HG03521 (cell line): ENCODE results near the gene CFAP46.
"Not testable (repeated sequence)": the region's sequence is repeated elsewhere in the genome, so short reads cannot be mapped to it uniquely, and the experiment has no call there.

Experiments used
- ATAC-seq: cut with Tn5 transposase; IDR thresholded peaks from one replicate; pipeline ENCODE4 v1.9.1; 2021; ENCODE audit warnings: mild to moderate bottlenecking, moderate library complexity; ENCODE audit not compliant: unreplicated experiment

CFAP46 gene

DNA sequence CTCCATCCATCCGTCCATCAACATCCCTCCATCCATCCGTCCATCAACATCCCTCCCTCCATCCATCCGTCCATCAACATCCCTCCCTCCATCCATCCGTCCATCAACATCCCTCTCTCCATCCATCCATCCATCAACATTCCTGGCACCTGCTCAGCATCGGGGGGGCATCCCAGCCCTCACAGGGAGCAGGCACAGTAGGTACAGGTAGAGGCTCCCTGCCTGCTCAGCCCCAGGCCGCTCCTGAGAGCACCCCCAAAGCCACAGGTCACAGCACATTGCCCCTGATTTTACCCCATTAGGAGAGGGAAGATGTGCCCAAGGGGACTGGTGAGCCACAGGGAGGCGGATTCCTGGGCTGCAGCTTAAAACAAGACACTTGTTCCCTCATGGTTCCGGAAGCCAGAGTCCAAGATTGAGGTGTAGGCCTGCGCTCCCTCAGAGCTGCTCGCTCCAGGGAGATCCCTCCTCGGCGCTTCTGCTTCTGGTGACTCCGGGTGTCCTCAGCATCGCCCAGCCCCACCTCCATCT, 21.1 kb upstream of the CFAP46 start:
- ATAC-seq = no peak

DNA sequence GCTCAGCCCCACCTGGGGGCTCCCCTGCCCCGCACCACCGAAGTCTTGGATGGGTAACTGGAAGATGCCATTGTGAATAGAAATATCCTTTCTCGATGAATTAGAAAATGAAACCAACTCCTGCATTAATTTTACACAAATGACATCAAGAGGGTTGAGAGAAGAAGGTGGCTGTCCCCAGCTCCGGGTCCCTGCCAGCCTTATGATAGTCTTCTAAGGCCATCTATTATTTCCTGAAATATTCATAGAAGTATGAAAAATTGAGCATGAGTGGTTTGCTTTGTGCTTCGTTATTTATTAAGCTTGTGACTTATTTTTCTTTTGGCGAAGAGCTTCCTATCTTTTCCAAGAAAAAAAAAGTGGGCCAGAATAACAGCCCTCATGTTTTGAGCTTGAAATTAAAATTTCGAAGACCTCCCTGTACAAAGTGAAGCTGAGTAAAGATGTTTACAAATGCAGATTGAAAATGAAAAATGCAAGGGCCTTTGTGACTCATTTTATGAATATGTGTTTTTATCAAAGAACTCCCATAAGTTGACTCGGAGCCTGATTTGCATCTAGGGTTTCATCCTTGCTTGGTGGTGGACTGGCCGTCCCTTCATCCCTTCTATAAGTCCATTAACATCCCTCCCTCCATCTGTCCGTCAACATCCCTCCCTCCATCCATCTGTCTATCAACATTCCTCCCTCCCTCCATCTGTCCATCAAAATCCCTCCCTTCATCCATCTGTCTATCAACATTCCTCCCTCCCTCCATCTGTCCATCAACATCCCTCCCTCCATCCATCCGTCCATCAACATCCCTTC, 20.5 kb upstream of the CFAP46 start:
- no peak for ATAC-seq

DNA sequence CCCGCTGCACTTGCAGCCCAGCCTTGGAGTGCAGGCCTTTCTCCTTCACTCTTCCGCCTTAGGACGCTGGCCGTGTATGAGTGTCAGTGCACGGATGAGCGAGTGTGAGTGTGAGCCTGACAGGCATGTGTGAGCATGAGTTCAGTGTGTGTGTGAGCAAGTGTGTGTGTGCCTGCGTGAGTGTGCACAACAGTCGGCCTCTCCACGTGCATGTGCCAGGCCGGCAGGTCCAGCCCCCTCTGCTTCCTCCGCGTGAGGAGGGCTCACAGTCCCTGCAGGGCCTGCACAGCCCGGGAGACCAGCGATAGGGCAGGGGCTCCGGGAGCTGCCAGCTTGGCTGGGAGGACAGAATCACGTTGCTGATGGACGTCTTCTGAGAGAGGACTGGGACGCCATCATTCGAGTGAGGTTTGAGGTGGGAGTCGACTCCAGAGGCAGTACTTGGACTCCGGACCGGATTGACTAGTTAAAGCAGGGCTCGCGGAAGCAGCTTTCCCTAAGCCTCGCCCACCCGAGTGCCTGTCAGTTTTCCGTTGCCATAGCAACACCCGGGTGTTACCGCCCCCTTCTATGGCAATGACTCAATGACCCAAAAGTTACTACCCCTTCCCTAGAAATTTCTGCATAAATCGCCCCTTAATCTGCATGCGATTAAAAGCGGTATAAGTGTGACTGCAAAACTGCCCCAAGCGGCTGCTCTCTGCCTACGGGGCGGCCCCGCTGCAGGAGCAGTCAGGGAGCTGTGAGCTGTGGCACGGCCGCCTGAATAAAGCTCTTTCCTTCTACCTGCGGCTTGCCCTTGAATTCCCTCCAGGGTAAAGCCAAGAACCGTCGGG, 19.6 kb upstream of the CFAP46 start:
- no peak for ATAC-seq

DNA sequence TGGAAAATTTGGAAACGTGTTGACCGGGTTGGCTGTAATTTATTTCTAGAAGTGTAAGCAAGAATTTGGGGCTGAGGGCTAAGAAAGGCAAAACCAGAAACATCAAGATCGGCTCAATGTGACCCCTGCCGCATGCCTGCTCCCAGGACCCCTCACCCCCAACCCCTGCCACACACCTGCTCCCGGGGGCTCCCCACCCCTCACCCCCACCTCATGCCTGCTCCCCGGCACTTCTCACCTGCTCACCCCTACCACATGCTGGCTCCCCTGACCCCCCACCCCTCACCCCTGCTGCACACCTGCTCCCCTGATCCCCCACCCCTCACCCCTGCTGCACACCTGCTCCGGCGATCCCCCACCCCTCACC, 19.0 kb upstream of the CFAP46 start:
- ATAC-seq = no peak

DNA sequence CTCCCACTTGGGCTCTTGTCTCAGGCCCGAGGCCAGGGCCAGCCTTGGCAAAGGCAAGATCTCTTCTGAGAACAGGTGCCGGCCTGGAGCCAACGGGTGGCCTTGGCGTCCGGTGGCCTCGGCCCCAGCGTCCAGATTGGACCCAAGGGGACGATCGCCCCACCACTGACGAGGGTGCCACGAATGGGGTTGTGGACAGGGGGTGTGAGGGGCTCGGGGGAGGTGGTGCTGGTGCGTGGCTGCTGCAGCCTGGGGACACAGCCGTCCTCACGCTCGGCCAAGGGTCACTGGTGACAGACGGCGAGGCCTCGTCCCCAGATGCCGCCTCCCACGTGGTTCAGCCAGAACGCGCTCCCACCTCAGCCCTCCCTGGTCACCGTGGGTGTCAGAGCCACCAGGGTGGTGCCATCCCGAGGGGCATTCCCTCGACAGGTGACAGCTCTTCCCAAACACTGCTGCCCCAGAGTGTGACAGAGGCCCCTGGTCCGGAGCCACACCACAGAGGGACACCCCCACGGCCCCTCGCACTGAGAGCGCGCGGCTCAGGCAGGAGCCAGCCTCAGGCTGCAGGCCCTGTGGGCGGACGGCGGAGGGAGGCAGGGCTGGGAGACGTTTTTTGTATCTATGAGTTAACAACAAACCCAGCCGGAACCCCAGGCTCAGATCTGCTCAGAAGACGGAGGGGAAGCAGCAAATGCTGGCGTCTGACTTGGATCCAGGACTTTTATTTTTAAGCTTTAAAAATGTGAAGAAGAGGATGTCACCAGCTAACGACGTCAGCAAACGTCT, 18.5 kb upstream of the CFAP46 start:
- no peak for ATAC-seq

DNA sequence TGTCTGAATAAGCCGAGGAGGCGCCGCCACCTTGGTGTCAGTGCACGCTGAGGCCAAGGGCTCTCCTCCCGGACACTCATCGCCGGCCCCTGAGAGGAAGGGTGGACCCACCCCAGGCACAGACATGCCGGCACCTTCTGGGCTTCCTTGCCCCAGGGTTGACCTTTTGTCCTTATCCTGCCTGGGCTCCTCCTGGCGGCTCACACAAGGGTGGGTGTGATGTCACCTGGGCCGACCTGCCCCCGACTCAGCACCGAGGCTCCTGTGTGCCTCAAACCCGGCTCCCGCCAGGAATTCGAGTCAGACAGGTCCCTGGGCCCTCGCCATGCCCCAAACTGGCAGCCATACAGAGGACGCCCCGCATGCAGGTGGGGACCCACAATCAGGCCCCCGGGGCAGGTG, 17.7 kb upstream of the CFAP46 start:
- no peak for ATAC-seq

DNA sequence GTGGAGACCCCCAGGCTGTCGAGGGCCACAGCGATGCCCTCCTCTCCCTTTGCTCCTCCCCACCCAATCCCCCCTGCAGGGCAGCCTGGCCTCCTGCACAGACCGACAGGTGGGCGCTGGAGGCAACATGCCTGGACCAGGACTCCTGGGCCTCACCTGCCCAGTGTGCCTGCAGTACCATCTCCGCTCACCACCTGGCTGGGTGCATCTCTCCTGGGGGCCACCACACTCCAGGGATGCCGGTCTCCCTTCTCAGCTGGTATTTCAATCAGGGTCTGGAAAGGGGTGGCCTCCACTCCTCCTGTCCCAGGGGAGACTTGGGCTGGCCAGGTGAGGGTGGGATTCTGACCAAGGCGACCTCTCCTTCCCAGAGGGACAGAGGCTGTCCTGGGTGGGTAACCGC, 17.2 kb upstream of the CFAP46 start:
- no peak for ATAC-seq

DNA sequence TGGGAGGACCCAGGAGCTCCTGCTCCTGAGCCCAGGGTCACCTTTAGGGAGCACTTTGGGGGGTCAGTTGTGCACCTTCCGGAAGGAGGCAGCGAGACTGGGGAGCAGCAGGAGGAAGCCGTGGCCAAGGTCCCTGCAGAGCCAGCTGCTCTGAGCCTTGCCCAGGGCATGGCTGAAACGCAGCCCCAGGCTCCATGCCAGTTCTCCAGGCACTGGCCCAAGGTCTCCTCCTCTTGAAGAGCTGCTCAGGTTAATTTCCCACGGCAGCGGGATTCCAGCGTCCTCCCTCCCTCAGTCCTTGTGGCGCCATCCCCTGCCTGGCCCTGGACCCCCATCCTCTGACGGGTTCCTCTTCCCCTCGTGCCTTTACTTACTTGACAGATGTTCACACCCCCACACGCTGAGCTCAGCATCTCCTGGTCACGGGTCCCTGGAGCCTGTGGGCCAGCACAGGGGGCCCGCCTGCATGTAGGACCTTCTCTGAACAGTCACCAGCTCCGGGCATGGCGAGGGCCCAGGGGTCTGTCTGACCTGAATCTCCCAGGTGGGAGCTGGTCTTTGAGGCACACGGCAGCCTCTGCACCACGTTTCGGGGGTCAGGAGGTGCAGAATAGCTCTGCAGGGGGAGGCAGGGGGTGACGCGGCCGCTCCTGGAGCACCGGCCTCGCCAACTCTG, 16.7 kb upstream of the CFAP46 start:
- no peak for ATAC-seq

DNA sequence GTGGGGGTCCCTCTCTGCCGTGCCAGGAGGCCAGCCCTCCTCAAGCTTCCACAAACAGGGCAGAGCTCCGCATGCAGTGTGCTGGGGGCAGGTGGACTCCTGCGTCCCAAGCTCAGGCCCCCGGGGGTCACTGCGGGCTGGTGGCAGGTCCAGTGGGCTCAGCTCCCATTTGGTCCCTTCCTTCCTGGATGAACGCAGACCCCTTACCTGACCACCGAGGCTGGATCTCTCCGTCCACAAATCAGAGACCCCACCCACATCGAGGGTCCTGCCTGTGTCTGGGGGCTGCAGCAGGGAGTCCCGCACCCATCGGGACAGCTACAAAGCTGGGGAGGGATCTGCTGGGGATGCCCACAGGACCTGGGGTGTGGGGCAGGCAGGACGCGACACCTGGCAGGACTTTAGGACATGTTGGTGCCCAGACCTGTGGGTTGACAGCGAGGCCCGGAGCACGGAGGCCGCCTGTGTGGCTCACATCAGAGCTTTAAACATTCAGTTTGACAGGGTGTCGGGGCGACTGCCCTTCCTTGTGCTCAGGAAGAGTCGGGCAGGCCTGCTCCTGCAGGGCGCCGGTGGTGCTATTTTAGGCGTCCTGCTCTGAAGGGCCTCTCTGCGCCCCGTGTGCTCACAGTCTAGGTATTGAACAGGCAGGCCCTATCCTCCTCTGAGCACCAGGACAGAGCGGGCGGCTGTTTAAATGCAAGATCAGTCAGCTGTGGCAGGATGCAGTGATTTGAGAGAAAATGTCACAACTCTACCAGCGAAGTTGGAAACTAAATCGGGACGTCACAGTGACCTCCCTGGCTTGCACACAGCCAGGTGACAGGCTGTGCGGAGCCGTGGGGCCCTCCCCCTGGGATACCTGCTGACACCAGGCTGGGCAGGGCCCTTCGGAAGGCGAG, 15.9 kb upstream of the CFAP46 start:
- no peak for ATAC-seq

DNA sequence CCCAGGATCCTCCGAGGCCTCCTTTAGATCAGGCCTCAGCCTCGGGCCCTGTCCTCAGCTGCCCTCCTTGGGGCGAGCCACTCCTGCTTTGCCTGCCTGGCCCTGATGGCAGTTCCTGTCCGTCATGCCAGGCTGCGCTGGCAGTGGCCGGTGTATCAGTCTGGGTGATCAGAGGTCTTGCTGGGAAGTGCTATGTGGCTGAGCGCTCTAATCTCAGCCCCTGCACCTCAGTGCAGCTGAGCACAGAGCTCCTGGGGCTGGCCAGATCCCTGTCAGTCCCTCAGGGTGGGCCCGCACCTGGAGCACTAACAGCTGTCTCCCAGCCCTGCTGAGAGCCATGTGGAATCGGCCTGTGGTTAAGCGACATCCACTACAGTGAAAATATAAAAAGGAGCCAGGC, 14.8 kb upstream of the CFAP46 start:
- no peak for ATAC-seq

DNA sequence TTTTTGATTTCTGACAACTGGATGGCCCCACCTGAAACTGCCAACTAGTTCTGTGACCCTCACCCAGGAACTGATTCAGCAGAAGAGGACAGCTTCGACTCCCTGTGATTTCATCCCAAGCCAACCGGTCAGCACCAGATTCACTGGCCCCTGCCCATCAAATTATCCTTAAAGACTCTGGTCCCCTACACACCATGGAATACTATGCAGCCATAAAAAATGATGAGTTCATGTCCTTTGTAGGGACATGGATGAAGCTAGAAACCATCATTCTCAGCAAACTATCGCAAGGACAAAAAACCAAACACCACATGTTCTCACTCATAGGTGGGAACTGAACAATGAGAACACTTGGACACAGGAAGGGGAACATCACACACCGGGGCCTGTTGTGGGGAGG, 13.9 kb upstream of the CFAP46 start:
- not testable (repeated sequence) for ATAC-seq

DNA sequence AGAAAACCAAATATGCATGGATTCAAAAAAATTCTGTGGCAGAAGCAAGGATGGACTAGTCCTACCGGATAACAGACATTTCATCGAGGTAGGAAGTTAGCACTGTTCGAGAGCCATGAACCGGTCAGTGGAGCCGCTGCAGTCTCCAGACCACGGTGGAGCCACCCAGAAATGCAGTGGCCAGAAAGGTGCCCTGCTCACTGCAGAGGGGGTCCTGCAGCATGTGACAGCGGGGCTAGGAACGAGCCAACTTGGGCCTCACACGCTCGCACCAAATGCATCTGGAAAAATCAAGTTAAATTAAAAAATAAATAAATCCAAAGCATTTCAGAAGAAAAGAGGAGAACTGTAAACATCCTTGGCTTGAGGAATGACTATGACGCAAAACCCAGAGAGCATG, 13.1 kb upstream of the CFAP46 start:
- no peak for ATAC-seq

DNA sequence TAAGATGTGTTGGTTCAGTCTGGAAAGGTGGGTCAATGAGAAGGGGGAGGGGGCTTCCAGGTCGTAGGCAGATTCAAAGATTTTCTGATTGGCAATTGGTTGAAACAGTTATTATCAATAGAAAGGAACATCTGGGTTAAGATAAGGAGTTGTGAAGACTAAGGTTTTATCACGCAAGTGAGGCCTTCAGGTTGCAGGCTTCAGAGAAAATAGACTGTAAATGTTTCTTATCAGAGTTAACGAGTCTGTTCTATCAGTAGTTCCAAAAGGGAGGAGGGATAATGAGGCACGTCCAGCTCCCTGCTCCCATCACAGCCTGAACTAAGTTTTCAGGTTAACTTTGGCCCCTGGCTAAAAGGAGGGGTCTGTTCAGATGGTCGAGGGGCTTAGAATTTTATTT, 11.1 kb upstream of the CFAP46 start:
- ATAC-seq = no peak

DNA sequence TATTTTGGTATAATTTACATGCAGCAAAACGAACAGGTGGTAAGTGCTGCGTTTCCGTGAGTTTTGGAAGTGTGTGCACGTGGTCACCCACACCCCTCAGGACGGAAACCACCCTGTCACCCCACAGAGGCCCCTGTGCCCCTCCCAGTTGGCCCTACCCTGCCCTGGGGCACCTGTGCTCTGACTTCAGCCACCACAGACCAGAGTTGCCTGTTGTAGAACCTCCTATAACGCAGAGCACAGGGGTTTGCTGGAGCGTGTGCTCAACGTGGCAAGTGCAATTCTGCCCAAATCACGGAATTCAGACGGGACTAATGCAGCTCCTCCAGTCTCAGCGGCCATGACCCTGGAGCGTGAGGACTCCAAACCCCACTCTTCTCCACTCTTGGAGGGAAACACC, 9.6 kb upstream of the CFAP46 start:
- no peak for ATAC-seq

DNA sequence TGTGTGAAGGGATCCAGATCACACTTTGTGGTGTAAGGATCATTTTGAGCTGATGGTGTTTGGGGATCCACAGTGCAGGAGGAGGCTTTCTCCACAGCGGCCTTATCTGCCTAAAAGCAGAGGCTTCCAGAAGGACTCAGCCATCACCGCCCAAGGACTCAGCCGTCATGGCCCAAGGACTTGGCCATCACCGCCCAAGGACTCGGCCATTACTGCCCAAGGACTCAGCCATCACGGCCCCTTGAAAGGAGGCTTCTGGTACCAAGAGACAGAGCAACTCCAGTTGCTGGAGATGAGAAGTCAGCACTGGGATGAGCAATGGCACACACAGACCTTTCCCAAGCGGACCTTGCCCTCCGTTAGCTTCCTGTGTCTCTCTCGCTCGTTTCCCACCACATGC, 6.0 kb upstream of the CFAP46 start:
- ATAC-seq = no peak

DNA sequence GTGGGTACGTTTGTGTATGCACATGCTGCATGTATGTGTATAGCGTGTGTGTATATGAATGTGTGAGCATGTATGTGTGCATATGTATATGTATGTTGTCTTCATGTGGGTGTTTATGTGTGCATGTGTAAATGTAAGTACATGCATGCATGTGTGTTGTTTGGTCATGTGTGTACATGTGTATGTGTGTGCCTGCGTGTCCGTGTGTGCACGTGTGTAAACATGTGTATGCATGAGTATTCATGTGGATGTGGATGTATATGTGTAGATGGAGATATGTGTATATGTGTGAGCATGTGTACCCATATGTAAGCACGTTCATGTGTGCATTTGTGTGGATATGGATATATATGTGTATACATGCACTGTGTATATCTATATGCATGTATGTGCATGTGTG, 5.5 kb upstream of the CFAP46 start:
- ATAC-seq = no peak

DNA sequence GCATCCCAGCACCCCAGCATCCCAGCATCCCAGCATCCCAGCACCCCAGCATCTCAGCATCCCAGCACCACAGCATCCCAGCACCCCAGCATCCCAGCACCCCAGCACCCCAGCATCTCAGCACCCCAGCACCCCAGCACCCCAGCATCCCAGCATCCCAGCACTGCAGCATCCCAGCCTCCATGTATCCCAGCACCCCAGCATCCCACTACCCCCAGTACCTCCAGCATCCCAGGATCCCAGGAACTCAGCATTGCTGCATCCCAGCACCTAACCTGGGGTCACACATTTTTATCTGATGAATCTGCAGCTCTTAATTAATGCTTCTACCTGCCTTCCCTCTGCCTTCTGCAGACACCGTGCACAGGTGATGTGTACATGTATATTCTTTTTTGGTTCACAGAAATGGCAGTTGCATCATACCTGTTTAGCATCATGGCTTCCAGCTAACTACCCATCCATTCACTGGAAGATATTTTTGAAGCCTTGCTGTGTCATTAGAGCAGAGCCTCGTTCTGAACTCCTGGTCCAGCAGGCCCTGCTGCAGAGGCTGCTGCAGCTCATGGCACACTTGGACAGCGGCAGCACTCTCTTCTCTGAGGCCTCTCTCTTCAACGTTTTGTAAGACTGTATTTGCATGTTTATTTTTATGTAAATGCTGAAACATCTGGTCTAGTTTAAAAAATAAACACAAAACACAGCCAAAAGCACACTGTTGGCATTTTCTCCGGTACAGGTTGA, 4.6 kb upstream of the CFAP46 start:
- no peak for ATAC-seq

DNA sequence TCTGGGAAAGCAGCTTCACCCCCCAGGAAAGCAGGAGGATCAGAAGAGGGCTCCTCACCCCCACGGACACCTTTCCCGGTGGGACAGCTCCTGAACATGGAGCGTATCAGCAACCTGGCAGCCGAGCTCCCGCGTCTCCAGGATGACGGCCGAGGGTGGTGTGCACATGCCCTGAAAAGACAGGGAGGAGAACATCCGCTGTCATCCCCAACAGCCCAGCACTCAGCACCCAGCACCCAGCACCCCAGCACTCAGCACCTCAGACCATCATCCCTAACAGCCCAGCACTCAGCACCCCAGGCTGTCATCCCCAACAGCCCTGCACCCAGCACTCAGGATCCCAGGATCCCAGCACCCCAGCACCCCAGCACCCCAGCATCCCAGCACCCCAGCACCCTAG, 3.9 kb upstream of the CFAP46 start:
- ATAC-seq = no peak

DNA sequence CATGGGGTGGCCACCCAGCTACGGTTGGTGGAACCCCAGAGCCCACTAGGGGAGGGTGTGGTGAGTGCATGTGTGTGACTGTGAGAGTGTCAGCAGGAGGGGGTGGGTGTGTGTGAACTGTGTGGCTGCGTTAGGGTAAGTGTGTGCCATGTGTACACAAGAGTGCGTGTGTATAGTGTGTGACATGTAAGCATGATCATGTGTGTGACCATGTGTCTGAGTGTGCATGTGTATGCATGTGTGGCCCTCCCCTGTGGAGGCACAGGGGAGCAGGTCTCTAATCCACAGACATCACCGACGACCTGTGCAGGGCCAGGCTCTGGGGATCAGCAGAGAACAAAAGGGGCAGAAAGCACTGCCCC, 3.5 kb upstream of the CFAP46 start:
- no peak for ATAC-seq
